HG02943 (cell line): ENCODE measurements around the gene PRKCH.

Experiments used
- ATAC-seq: cut with Tn5 transposase; IDR thresholded peaks from one replicate; pipeline ENCODE4 v1.9.1; 2021; ENCODE audit warnings: mild to moderate bottlenecking, low read depth, moderate library complexity; ENCODE audit not compliant: unreplicated experiment

PRKCH gene

GRCh38 chr14:61335049-61335448 is 13.7 kb downstream of the PRKCH start:
- no peak for ATAC-seq

- ATAC-seq: no peak
Measured at GRCh38 chr14:61335671-61336275, 14.4 kb downstream of the PRKCH start.

GRCh38 chr14:61337893-61338292 is 16.5 kb downstream of the PRKCH start:
- no peak for ATAC-seq

GRCh38 chr14:61338457-61338856 is 17.1 kb downstream of the PRKCH start:
- no peak for ATAC-seq

GRCh38 chr14:61341275-61342206 is 20.2 kb downstream of the PRKCH start:
- ATAC-seq: no peak

GRCh38 chr14:61342486-61342885 is 21.1 kb downstream of the PRKCH start:
- ATAC-seq: no peak

GRCh38 chr14:61342932-61343331 is 21.6 kb downstream of the PRKCH start:
- no peak for ATAC-seq

- no peak for ATAC-seq
Measured at GRCh38 chr14:61343471-61343870, 22.1 kb downstream of the PRKCH start.

GRCh38 chr14:61343991-61344405 is 22.6 kb downstream of the PRKCH start:
- ATAC-seq: no peak

GRCh38 chr14:61344437-61345150 is 23.2 kb downstream of the PRKCH start:
- no peak for ATAC-seq

- ATAC-seq: no peak
Measured at GRCh38 chr14:61345151-61345482, 23.7 kb downstream of the PRKCH start.

- ATAC-seq: no peak
Measured at GRCh38 chr14:61346221-61346620, 24.8 kb downstream of the PRKCH start.

- no peak for ATAC-seq
Measured at GRCh38 chr14:61346793-61347192, 25.4 kb downstream of the PRKCH start.

GRCh38 chr14:61347826-61348443 is 26.6 kb downstream of the PRKCH start:
- no peak for ATAC-seq

GRCh38 chr14:61350427-61351270 is 29.3 kb downstream of the PRKCH start:
- ATAC-seq: no peak

- no peak for ATAC-seq
Measured at GRCh38 chr14:61351477-61351876, 30.1 kb downstream of the PRKCH start.

- ATAC-seq: no peak
Measured at GRCh38 chr14:61355892-61356325, 34.5 kb downstream of the PRKCH start.

GRCh38 chr14:61357123-61357522 is 35.7 kb downstream of the PRKCH start:
- no peak for ATAC-seq

- ATAC-seq: no peak
Measured at GRCh38 chr14:61358554-61359226, 37.3 kb downstream of the PRKCH start.
